ENCODE data around the gene NBEA.

- no peak for TF ChIP-seq CTCF (IDR thresholded peaks at IDR 0.05 in 2 of 3, conservative IDR thresholded peaks at IDR 0.05 in 1 of 3; ENCODE audit: borderline replicate concordance in 1 of 3, insufficient read depth in 1 of 3, low read depth in 2 of 3, low read length in 2 of 3)
- TF ChIP-seq EZH2 (IDR thresholded peaks at IDR 0.05), result no peak
- TF ChIP-seq, protein P1, sequence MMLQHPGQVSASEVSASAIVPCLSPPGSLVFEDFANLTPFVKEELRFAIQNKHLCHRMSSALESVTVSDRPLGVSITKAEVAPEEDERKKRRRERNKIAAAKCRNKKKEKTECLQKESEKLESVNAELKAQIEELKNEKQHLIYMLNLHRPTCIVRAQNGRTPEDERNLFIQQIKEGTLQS (IDR thresholded peaks at IDR 0.05), result no peak
- TF ChIP-seq ZNF274 (IDR thresholded peaks at IDR 0.05; ENCODE audit: low read depth, low read length), result no peak
- no peak for TF ChIP-seq POLR2AphosphoS5 (IDR thresholded peaks at IDR 0.05; ENCODE audit: low read depth, low read length)
- TF ChIP-seq POLR2A (IDR thresholded peaks at IDR 0.05; ENCODE audit: borderline replicate concordance, extremely low read depth, insufficient read depth, insufficient read length), result no peak
- TF ChIP-seq, protein P2, sequence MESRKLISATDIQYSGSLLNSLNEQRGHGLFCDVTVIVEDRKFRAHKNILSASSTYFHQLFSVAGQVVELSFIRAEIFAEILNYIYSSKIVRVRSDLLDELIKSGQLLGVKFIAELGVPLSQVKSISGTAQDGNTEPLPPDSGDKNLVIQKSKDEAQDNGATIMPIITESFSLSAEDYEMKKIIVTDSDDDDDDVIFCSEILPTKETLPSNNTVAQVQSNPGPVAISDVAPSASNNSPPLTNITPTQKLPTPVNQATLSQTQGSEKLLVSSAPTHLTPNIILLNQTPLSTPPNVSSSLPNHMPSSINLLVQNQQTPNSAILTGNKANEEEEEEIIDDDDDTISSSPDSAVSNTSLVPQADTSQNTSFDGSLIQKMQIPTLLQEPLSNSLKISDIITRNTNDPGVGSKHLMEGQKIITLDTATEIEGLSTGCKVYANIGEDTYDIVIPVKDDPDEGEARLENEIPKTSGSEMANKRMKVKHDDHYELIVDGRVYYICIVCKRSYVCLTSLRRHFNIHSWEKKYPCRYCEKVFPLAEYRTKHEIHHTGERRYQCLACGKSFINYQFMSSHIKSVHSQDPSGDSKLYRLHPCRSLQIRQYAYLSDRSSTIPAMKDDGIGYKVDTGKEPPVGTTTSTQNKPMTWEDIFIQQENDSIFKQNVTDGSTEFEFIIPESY (IDR thresholded peaks at IDR 0.05; ENCODE audit: extremely low read depth, insufficient replicate concordance, low read length), result no peak
- TF ChIP-seq EZH2phosphoT487 (IDR thresholded peaks at IDR 0.05; ENCODE audit: borderline replicate concordance), result no peak
- no peak for TF ChIP-seq JUND (IDR thresholded peaks at IDR 0.05)
- no peak for TF ChIP-seq SP1 (IDR thresholded peaks at IDR 0.05; ENCODE audit: low read depth)
- TF ChIP-seq, protein P3, sequence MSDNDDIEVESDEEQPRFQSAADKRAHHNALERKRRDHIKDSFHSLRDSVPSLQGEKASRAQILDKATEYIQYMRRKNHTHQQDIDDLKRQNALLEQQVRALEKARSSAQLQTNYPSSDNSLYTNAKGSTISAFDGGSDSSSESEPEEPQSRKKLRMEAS (IDR thresholded peaks at IDR 0.05), result no peak
- no peak for TF ChIP-seq TCF7L2 (IDR thresholded peaks at IDR 0.05; ENCODE audit: borderline replicate concordance, extremely low read depth, insufficient read depth, insufficient read length)
- no peak for TF ChIP-seq RAD21 (IDR thresholded peaks at IDR 0.05; ENCODE audit: low read depth)
These were observed 104.5 kb downstream of the NBEA start for GRCh38 chr13:35046587-35046986.
